ENCODE data around the gene PPDPF.
A peak's percentile ranks its signal among the peaks of the same experiment; 100 is the strongest.

The PPDPF gene

GRCh38 chr20:63548542-63548941 is 28.0 kb downstream of the PPDPF start:
- no peak for DNase-seq (ENCODE audit: low spot score)
- in situ Hi-C loops (cut with MboI; ENCODE audit: low pct_unique_long_range_greater_than_20kb, low sequenced_read_pairs, unreplicated experiment), result no loop called here
- no peak for TF ChIP-seq CTCF (IDR thresholded peaks at IDR 0.05; ENCODE audit: extremely low read depth, insufficient read depth, missing control alignments)

- DNase-seq (ENCODE audit: low spot score), result no peak
- TF ChIP-seq CTCF (IDR thresholded peaks at IDR 0.05; ENCODE audit: extremely low read depth, insufficient read depth, missing control alignments), result no peak
- in situ Hi-C loops (cut with MboI; ENCODE audit: low pct_unique_long_range_greater_than_20kb, low sequenced_read_pairs, unreplicated experiment), result no loop called here
Measured at GRCh38 chr20:63549019-63549418, 28.5 kb downstream of the PPDPF start.

- no peak for DNase-seq (ENCODE audit: low spot score)
- in situ Hi-C loops (cut with MboI; ENCODE audit: low pct_unique_long_range_greater_than_20kb, low sequenced_read_pairs, unreplicated experiment), result no loop called here
- TF ChIP-seq CTCF (IDR thresholded peaks at IDR 0.05; ENCODE audit: extremely low read depth, insufficient read depth, missing control alignments), result no peak
Measured at GRCh38 chr20:63549679-63550282, 29.2 kb downstream of the PPDPF start.

- in situ Hi-C loops (cut with MboI; ENCODE audit: low pct_unique_long_range_greater_than_20kb, low sequenced_read_pairs, unreplicated experiment), result no loop called here
- TF ChIP-seq CTCF (IDR thresholded peaks at IDR 0.05; ENCODE audit: extremely low read depth, insufficient read depth, missing control alignments), result no peak
- no peak for DNase-seq (ENCODE audit: low spot score)
Measured at GRCh38 chr20:63551068-63551467, 30.5 kb downstream of the PPDPF start.

GRCh38 chr20:63552481-63553249 is 32.1 kb downstream of the PPDPF start:
- no peak for DNase-seq (ENCODE audit: low spot score)
- in situ Hi-C loops (cut with MboI; ENCODE audit: low pct_unique_long_range_greater_than_20kb, low sequenced_read_pairs, unreplicated experiment), result no loop called here
- TF ChIP-seq CTCF (IDR thresholded peaks at IDR 0.05; ENCODE audit: extremely low read depth, insufficient read depth, missing control alignments), result no peak

- in situ Hi-C loops (cut with MboI; ENCODE audit: low pct_unique_long_range_greater_than_20kb, low sequenced_read_pairs, unreplicated experiment), result no loop called here
- peak; percentile 90 for DNase-seq (ENCODE audit: low spot score)
- no peak for TF ChIP-seq CTCF (IDR thresholded peaks at IDR 0.05; ENCODE audit: extremely low read depth, insufficient read depth, missing control alignments)
Measured at GRCh38 chr20:63553251-63553932, 32.8 kb downstream of the PPDPF start.

Measured in GM13977 (cell line).